Naive thymus-derived CD8-positive, alpha-beta T cell (primary cell): ENCODE results near the gene LSAMP. TPM values are rescaled to one million over a fixed set of nuclear protein-coding genes. Genes with fewer than 3 reads are reported as not detected.

ENCODE experiments used
- ATAC-seq, 2 donors: fragments of 150-1000 bp; cut with Tn5 transposase in 1 of 2; sonication (Bioruptor Pico), chemical (Tn5 transposase) in 1 of 2; 1 replicate in 1 of 2; 2 replicates in 1 of 2; pipeline ENCODE4 v1.10.0; 2021; ENCODE audit warnings: mild to moderate bottlenecking in 2 of 2, moderate library complexity in 2 of 2
- POLR2A ChIA-PET: fragments of 350-600 bp; sonication (Branson Sonifier 250); formaldehyde crosslinking; loops from one replicate; lab custom pipeline; 2021; ENCODE audit warnings: antibody characterized with exemption; lab: Charles Lee
- DNase-seq, 10 donors: peaks; one replicate each; pipeline versions ENCODE4 v3.0.0 to v3.0.0-alpha.2; 2020 to 2022
- H3K27ac Mint-ChIP-seq, 10 donors: one replicate each; pipeline ENCODE4 v1.8.0; 2020 to 2022; ENCODE audit warnings: mild to moderate bottlenecking in 10 of 10, mixed read lengths in 10 of 10, moderate library complexity in 4 of 10, inconsistent platforms in 1 of 10
- H3K27me3 Mint-ChIP-seq, 5 donors: one replicate each; pipeline ENCODE4 v1.8.0; 2021 to 2022; ENCODE audit warnings: mixed read lengths in 5 of 5
- H3K36me3 Mint-ChIP-seq, 3 donors: one replicate each; pipeline ENCODE4 v1.8.0; 2020 to 2022; ENCODE audit warnings: mixed read lengths in 3 of 3, mild to moderate bottlenecking in 2 of 3, inconsistent platforms in 1 of 3
- H3K4me1 Mint-ChIP-seq, 4 donors: one replicate each; pipeline ENCODE4 v1.8.0; 2021 to 2022; ENCODE audit warnings: mixed read lengths in 4 of 4
- H3K4me3 Mint-ChIP-seq, 10 donors: one replicate each; pipeline ENCODE4 v1.8.0; 2020 to 2022; ENCODE audit warnings: mild to moderate bottlenecking in 10 of 10, mixed read lengths in 10 of 10, moderate library complexity in 6 of 10, inconsistent platforms in 1 of 10
- H3K9me3 Mint-ChIP-seq, 9 donors: one replicate each; pipeline ENCODE4 v1.8.0; 2020 to 2022; ENCODE audit warnings: mixed read lengths in 9 of 9, mild to moderate bottlenecking in 3 of 9, inconsistent platforms in 1 of 9, moderate library complexity in 1 of 9
- polyA plus RNA-seq, 3 donors: library from polyadenylated mRNA; unstranded; fragments of 300-500 nt; fragmentation: Illumina TruSeq; gene quantifications; one replicate each; pipeline ENCODE4 v1.2.3, GENCODE V29; 2021
- total RNA-seq, 8 experiments: library from RNA in 2 of 8; stranded (reverse) in 2 of 8; gene quantifications; one replicate each; pipeline ENCODE4 v1.2.3 and lab custom pipeline; 2021 to 2026

The LSAMP gene
- total and polyA plus RNA-seq, 5 experiments from 2014 or later, result not detected

DNA sequence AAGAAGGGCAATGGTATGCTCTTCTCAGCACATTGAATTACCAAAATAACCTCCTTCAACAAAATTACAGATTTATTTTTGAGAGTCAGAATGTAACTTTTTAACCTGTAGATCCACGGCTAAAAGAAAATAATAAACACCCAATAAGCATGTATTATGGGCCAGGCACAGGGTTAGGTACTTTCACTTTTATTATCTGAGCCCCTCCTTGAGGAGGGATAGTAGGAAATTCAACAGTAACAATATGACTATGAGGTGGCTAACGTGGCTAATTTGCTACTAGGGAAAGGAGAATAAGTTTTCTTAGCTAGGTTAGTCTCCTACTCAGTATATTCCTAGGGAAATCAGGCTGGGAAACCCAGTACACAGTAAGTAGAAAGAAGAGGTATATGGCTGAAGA lies 515.1 kb downstream of the LSAMP start:
- Mint-ChIP-seq H3K4me3 (no peak overlapping the region), H3K36me3 (no peaks in the 10 kb centered on the region), H3K4me1 (no peaks in the 10 kb centered on the region), H3K9me3 (peaks cover 0 to 14% (median 1%) of the 10 kb centered on the region in 9 donors), H3K27ac (no peak overlapping the region), H3K27me3 (peaks cover 3 to 28% (median 8%) of the 10 kb centered on the region in 5 donors)
- POLR2A ChIA-PET, result no interaction called here
- DNase-seq (no peak), ATAC-seq (no peak)

DNA sequence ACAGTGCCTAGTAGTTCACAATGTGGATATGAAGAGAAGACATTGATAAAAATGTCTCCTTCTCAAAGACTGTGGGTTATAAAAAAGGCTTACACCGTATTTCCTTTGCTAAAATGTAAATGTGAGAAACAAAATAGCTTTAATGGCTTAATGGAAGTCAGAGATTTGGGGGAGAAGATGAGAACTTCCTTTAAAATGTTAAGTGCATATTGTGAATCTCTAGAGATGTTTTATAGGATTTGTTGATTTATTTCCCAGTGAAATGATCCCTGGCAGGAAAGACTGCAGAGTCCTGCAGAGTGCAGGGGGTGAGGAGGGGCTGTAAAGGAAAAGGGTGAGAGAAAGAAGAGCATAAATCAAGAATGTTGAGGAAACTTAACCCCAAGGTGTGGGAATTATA lies 516.9 kb downstream of the LSAMP start:
- H3K4me3 Mint-ChIP-seq, result no peak overlapping the region
- peaks cover 3 to 28% (median 8%) of the 10 kb centered on the region in 5 donors for H3K27me3 Mint-ChIP-seq
- DNase-seq, result no peak
- ATAC-seq, result no peak
- POLR2A ChIA-PET, result no interaction called here
- peaks cover 0 to 11% (median 4%) of the 10 kb centered on the region in 9 donors for H3K9me3 Mint-ChIP-seq
- H3K27ac Mint-ChIP-seq, result no peak overlapping the region
- H3K36me3 Mint-ChIP-seq, result no peaks in the 10 kb centered on the region
- H3K4me1 Mint-ChIP-seq, result no peaks in the 10 kb centered on the region

DNA sequence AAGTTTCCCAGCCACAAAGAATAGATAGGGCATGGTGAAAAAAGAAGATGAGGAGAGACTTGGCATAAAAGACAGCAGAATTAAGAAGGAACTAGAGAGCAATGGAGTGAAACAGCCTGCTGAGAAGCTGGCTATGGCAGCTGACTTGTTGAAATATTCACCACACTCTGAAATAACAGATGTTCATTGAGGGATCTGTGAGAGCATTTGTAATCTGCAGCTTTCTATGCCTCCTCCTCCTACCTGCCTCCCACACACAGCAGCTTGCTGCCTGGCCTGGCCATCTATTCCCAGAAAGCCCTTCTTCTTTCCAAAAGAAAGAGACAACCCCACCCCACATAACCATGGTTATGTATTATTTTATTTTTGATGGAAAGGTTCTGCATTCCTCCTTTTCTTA lies 518.1 kb downstream of the LSAMP start:
- H3K27ac Mint-ChIP-seq, result no peak overlapping the region
- DNase-seq (no peak), ATAC-seq (no peak)
- H3K4me3 Mint-ChIP-seq, result no peak overlapping the region
- peaks cover 0 to 8% (median 0%) of the 10 kb centered on the region in 3 donors for H3K36me3 Mint-ChIP-seq
- no peaks in the 10 kb centered on the region for H3K4me1 Mint-ChIP-seq
- POLR2A ChIA-PET, result no interaction called here
- H3K27me3 Mint-ChIP-seq, result peaks cover 3 to 18% (median 8%) of the 10 kb centered on the region in 5 donors
- peaks cover 0 to 10% (median 4%) of the 10 kb centered on the region in 9 donors for H3K9me3 Mint-ChIP-seq

DNA sequence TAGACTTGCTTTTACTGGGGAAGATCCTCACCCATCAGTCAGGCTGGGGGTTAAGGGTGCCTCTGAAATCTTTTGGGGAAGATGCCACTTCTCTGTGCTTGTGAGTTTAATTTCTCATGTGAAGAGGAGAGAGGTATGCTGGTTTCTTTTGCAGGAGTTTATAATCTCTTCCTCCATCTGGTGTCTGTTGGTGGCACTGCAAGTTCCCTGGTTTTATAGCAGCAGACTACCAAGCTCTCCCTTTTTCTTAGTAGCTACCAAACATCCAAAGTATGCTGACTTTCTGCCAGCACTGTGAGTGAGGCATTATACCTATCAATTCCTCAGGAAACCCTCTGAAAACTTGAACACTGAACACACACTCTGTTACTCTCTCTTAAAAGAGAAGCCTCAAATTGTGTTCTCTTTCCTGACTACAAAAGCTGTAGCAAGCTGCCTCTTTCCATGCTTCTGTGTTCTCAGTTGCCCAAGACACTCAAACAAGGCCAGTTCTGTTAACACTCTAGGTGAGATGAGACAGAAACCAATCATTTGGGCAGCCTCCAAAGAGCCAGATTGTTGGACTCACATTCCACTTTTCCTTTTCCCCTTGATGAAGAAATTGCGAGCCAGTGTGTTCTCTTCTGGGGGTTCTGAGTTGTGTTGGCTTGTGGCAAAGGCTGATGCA lies 522.5 kb downstream of the LSAMP start:
- DNase-seq (no peak), ATAC-seq (no peak)
- H3K4me1 Mint-ChIP-seq, result no peaks in the 10 kb centered on the region
- POLR2A ChIA-PET, result no interaction called here
- peaks cover 4 to 28% (median 16%) of the 10 kb centered on the region in 9 donors for H3K9me3 Mint-ChIP-seq
- peaks cover 0 to 20% (median 6%) of the 10 kb centered on the region in 5 donors for H3K27me3 Mint-ChIP-seq
- H3K27ac Mint-ChIP-seq, result no peak overlapping the region
- H3K4me3 Mint-ChIP-seq, result no peak overlapping the region
- peaks cover 0 to 19% (median 0%) of the 10 kb centered on the region in 3 donors for H3K36me3 Mint-ChIP-seq

DNA sequence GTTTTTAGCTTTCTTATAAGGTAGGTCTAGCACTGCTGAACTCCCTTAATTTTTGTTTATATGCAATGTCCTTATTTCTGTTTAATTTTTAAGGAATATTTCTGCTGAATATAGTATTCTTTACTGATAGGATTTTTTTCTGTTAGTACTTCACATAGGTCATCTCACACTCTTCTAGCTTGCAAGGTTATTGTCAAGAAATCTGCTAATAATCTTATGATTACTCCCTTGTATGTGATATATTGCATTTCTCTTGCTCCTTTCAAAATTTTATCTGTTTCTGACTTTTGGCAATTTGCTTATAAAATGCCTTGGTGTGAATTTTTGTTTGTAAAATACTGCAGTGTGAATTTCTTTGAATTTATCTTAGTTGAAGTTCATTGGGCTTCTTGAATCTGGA lies 523.6 kb downstream of the LSAMP start:
- no peak overlapping the region for H3K4me3 Mint-ChIP-seq
- DNase-seq, result no peak
- no peak for ATAC-seq
- H3K27ac Mint-ChIP-seq, result no peak overlapping the region
- POLR2A ChIA-PET, result no interaction called here
- peaks cover 0 to 16% (median 2%) of the 10 kb centered on the region in 5 donors for H3K27me3 Mint-ChIP-seq
- peaks cover 4 to 28% (median 16%) of the 10 kb centered on the region in 9 donors for H3K9me3 Mint-ChIP-seq
- H3K4me1 Mint-ChIP-seq, result no peaks in the 10 kb centered on the region
- H3K36me3 Mint-ChIP-seq, result peaks cover 0 to 19% (median 0%) of the 10 kb centered on the region in 3 donors

DNA sequence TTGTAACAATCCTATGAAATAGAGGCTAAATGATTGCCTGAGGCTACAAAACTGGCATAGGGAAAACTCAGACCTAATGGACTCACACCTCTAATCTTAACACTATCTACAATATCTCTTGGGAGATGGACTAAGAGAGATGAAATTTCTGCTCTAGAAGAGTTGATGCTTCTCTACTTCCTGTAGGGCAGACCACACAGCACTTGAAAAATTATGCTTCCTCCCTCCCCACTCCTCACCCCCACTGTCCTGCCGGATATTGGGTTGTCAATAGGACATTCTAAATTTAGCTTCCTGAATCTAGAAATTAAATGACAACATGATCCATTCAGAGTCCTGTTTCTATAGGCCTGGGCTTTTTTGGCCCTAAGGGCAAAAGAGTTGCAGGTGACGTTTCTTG lies 526.4 kb downstream of the LSAMP start:
- ATAC-seq (no peak), DNase-seq (no peak)
- Mint-ChIP-seq H3K27me3 (peaks cover 0 to 18% (median 5%) of the 10 kb centered on the region in 5 donors), H3K4me1 (no peaks in the 10 kb centered on the region), H3K9me3 (peaks cover 4 to 28% (median 11%) of the 10 kb centered on the region in 9 donors), H3K27ac (no peak overlapping the region), H3K4me3 (no peak overlapping the region), H3K36me3 (peaks cover 0 to 19% (median 0%) of the 10 kb centered on the region in 3 donors)
- POLR2A ChIA-PET, result no interaction called here

DNA sequence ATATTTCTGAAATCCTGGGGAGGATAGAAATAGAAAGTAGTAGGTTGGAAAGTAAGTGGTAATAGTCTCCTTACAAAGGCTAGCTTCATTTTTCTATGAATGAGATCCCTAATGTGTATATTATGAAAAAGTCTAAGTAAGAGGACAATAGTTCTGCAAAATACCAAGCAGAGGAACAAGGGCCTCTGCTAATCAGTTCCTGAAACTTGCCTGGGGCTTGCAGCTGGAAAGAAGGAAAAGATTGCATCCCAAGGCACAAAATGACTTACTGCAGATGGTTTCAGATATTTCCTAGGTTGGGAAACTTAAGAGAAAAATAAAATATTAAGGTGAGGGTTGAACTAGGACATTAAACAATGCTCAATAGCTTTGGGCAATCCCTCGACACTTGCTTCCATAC lies 528.4 kb downstream of the LSAMP start:
- no peaks in the 10 kb centered on the region for H3K4me1 Mint-ChIP-seq
- POLR2A ChIA-PET, result no interaction called here
- DNase-seq (no peak), ATAC-seq (no peak)
- H3K36me3 Mint-ChIP-seq, result peaks cover 0 to 7% (median 0%) of the 10 kb centered on the region in 3 donors
- H3K27me3 Mint-ChIP-seq, result peaks cover 2 to 22% (median 13%) of the 10 kb centered on the region in 5 donors
- peaks cover 2 to 21% (median 8%) of the 10 kb centered on the region in 9 donors for H3K9me3 Mint-ChIP-seq
- no peak overlapping the region for H3K4me3 Mint-ChIP-seq
- no peak overlapping the region for H3K27ac Mint-ChIP-seq

DNA sequence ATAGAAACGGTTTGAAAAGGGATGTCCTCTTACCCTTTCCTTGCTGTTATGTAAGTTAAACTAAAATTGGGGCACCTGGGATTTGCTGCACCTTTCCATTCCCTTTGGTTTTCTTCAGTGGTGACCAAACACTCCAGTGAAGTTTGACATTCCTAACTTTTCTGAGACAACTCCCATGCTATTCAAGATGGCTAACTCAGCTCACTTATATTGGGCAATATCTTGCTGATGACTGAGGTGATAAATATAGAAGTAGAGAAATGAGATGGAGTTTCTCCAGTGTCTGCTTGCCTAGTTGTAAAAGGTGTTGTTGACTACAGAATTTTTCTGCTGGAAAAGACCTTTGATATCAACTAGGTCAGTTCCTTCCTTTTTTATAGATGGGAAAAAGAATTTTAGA lies 530.2 kb downstream of the LSAMP start:
- Mint-ChIP-seq H3K4me1 (no peaks in the 10 kb centered on the region), H3K27ac (no peak overlapping the region), H3K4me3 (no peak overlapping the region), H3K27me3 (peaks cover 3 to 26% (median 11%) of the 10 kb centered on the region in 5 donors), H3K9me3 (peaks cover 0 to 8% (median 1%) of the 10 kb centered on the region in 9 donors), H3K36me3 (no peaks in the 10 kb centered on the region)
- POLR2A ChIA-PET, result no interaction called here
- no peak for ATAC-seq
- no peak for DNase-seq

DNA sequence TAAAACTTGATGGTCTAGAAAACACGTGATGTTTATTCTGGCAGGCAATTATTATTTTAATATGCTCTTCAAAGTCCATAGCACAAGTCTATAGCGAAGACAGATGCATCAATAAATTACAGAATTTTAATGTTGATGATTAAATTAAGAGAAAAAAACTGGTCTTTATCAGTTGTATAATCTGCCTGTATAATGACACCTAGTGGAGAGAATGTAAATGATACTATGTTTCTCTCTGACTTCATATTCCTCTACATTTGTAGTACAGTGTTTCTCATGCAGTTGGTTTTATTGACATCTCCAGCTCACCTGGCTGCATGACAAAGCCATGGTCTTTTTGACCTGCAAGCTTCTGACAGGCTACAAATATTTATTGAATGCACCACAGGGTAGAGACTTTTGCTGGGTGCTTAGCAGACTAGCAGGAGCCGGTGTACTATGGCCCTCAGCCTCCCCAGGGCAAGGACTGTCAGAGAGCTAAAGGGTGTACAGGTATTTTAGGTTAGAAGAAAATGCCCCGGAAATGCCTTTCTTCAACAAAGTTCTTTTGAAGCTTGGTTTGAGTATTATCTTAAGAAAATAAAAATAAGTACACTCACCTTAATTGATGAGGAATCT lies 532.1 kb downstream of the LSAMP start:
- POLR2A ChIA-PET, result no interaction called here
- no peak overlapping the region for H3K27ac Mint-ChIP-seq
- H3K9me3 Mint-ChIP-seq, result peaks cover 0 to 5% (median 0%) of the 10 kb centered on the region in 9 donors
- no peak overlapping the region for H3K4me3 Mint-ChIP-seq
- DNase-seq (no peak), ATAC-seq (no peak)
- no peaks in the 10 kb centered on the region for H3K36me3 Mint-ChIP-seq
- H3K4me1 Mint-ChIP-seq, result no peaks in the 10 kb centered on the region
- peaks cover 3 to 38% (median 11%) of the 10 kb centered on the region in 5 donors for H3K27me3 Mint-ChIP-seq

DNA sequence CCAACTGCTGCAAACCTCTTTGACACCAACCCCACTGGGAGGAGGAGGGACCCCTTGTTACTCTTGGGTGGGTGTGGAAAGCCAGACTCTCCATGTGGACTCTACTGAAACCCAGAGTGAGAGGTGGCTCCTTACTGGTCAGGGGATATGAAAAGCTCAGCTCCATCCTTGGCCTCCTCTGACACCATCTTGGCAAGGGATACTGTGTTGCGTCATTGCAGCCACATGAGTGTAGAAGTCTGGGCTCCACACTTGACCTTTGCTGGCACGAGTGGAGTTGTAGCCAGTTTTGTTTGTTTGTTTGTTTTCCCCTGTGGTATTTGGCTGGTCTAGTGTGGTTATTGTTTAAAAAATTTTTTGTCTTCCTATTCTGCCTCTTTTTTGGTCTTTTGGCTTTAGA lies 532.9 kb downstream of the LSAMP start:
- H3K27ac Mint-ChIP-seq, result no peak overlapping the region
- peaks cover 0 to 5% (median 0%) of the 10 kb centered on the region in 9 donors for H3K9me3 Mint-ChIP-seq
- peaks cover 3 to 38% (median 11%) of the 10 kb centered on the region in 5 donors for H3K27me3 Mint-ChIP-seq
- DNase-seq (no peak), ATAC-seq (no peak)
- POLR2A ChIA-PET, result no interaction called here
- no peaks in the 10 kb centered on the region for H3K4me1 Mint-ChIP-seq
- no peak overlapping the region for H3K4me3 Mint-ChIP-seq
- H3K36me3 Mint-ChIP-seq, result no peaks in the 10 kb centered on the region

DNA sequence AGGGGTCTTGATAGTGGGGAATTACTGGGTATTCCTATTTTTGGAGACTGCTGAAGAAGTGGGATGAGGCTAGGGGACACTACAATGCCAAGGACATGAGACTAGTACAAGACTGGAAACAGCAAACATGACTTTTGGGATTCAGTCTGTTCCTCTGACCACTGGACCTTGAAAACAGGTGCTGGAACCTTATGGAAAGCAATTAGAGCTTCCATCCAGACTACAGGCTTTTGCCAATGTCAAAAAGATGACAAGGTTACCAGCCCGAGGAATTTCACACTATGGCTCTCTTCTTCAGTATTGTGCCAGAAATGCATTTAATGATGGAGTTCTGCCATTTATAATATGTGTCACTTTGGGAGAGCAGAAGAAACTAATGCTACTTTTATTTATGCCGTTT lies 539.4 kb downstream of the LSAMP start:
- POLR2A ChIA-PET, result no interaction called here

DNA sequence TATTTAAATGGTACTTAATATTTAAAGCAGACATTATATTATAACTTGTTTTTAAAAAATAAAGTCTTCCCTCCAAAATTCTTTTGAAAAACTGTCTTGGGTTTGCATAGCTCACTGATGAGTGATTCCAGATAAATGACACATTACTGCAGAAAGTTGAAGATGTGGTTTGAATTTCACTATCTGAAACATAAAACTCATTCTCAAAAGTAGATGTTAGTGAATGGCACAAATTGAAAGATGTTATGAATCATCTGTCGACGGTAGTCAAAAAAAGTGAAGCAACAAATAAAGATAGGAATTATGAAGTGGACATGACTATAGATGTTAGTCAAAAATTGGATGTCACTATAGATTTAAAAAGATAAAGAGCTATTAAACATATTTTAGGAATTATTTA lies 541.4 kb downstream of the LSAMP start:
- peaks cover 0 to 2% (median 0%) of the 10 kb centered on the region in 3 donors for H3K36me3 Mint-ChIP-seq
- no peak overlapping the region for H3K4me3 Mint-ChIP-seq
- no peak overlapping the region for H3K27ac Mint-ChIP-seq
- H3K27me3 Mint-ChIP-seq, result peaks cover 2 to 12% (median 4%) of the 10 kb centered on the region in 5 donors
- DNase-seq (no peak), ATAC-seq (no peak)
- POLR2A ChIA-PET, result no interaction called here
- H3K9me3 Mint-ChIP-seq, result peaks cover 0 to 3% (median 0%) of the 10 kb centered on the region in 9 donors
- no peaks in the 10 kb centered on the region for H3K4me1 Mint-ChIP-seq

More for the DNA sequence above, 539.4 kb downstream of the LSAMP start:
- Mint-ChIP-seq H3K9me3 (peaks cover 0 to 3% (median 0%) of the 10 kb centered on the region in 9 donors), H3K27me3 (peaks cover 2 to 30% (median 3%) of the 10 kb centered on the region in 5 donors), H3K4me1 (no peaks in the 10 kb centered on the region), H3K27ac (no peak overlapping the region), H3K4me3 (no peak overlapping the region), H3K36me3 (peaks cover 0 to 2% (median 0%) of the 10 kb centered on the region in 3 donors)
- DNase-seq (no peak), ATAC-seq (no peak)

DNA sequence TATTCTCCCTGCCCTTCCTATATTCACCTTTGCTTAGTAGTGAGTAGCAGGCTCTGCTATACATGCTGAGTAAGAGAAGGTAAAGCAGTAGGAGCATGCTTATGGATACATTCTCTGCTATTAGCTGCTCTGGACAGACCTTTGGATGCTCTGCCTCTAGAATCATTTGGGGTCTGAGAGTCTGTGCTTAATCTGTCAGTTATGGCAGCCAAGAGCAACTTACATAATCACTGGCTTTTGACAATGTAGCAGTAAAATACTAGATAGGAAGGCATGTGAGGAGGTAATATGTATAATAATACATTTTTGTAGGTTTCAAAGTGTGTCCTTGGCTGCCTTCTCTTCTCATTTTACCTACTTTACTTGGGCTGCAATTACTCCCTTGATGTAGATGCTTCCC lies 544.3 kb downstream of the LSAMP start:
- ATAC-seq, result no peak
- Mint-ChIP-seq H3K27me3 (peaks cover 2 to 19% (median 6%) of the 10 kb centered on the region in 5 donors), H3K4me1 (no peaks in the 10 kb centered on the region), H3K4me3 (no peak overlapping the region), H3K9me3 (peaks cover 0 to 4% (median 0%) of the 10 kb centered on the region in 9 donors), H3K36me3 (peaks cover 0 to 2% (median 0%) of the 10 kb centered on the region in 3 donors), H3K27ac (no peak overlapping the region)
- POLR2A ChIA-PET, result no interaction called here
- DNase-seq, result no peak
